ENCODE data around the gene CD7. TPM values are rescaled to one million over a fixed set of nuclear protein-coding genes. Genes with fewer than 3 reads are reported as not detected.
A peak's percentile ranks its signal among the peaks of the same experiment; 100 is the strongest.

The CD7 gene
- polyA plus RNA-seq, 3 donors, result 0.34 to 0.42 (median 0.40) TPM

- no peak for DNase-seq (ENCODE audit: extremely low read depth in 1 of 11, low read depth in 9 of 11, low spot score in 4 of 11)
These were observed 14.1 kb downstream of the CD7 start for GRCh38 chr17:82302991-82303943.

- no peak for DNase-seq (ENCODE audit: extremely low read depth in 1 of 11, low read depth in 9 of 11, low spot score in 4 of 11)
These were observed 14.8 kb downstream of the CD7 start for GRCh38 chr17:82302568-82302963.

GRCh38 chr17:82301916-82302567 is 15.4 kb downstream of the CD7 start:
- no peak for DNase-seq (ENCODE audit: extremely low read depth in 1 of 11, low read depth in 9 of 11, low spot score in 4 of 11)

- no peak for DNase-seq (ENCODE audit: extremely low read depth in 1 of 11, low read depth in 9 of 11, low spot score in 4 of 11)
These were observed 16.0 kb downstream of the CD7 start for GRCh38 chr17:82301300-82301915.

- peak in 4 of 11 donors; percentile 44 to 59 (median 46) for DNase-seq (ENCODE audit: extremely low read depth in 1 of 11, low read depth in 9 of 11, low spot score in 4 of 11)
These were observed 16.6 kb downstream of the CD7 start for GRCh38 chr17:82300707-82301270.

GRCh38 chr17:82300228-82300627 is 17.2 kb downstream of the CD7 start:
- no peak for DNase-seq (ENCODE audit: extremely low read depth in 1 of 11, low read depth in 9 of 11, low spot score in 4 of 11)

- no peak for DNase-seq (ENCODE audit: extremely low read depth in 1 of 11, low read depth in 9 of 11, low spot score in 4 of 11)
These were observed 18.0 kb downstream of the CD7 start for GRCh38 chr17:82299452-82299851.

- DNase-seq (ENCODE audit: extremely low read depth in 1 of 11, low read depth in 9 of 11, low spot score in 4 of 11), result no peak
These were observed 18.6 kb downstream of the CD7 start for GRCh38 chr17:82298538-82299421.

- peak in 3 of 11 donors; percentile 33 to 43 (median 40) for DNase-seq (ENCODE audit: extremely low read depth in 1 of 11, low read depth in 9 of 11, low spot score in 4 of 11)
These were observed 19.5 kb downstream of the CD7 start for GRCh38 chr17:82297714-82298537.

- DNase-seq (ENCODE audit: extremely low read depth in 1 of 11, low read depth in 9 of 11, low spot score in 4 of 11), result no peak
These were observed 20.1 kb downstream of the CD7 start for GRCh38 chr17:82297280-82297713.

GRCh38 chr17:82296511-82297279 is 20.7 kb downstream of the CD7 start:
- DNase-seq (ENCODE audit: extremely low read depth in 1 of 11, low read depth in 9 of 11, low spot score in 4 of 11), result no peak

GRCh38 chr17:82295472-82295814 is 22.0 kb downstream of the CD7 start:
- DNase-seq (ENCODE audit: extremely low read depth in 1 of 11, low read depth in 9 of 11, low spot score in 4 of 11), result no peak

GRCh38 chr17:82294064-82294773 is 23.2 kb downstream of the CD7 start:
- DNase-seq (ENCODE audit: extremely low read depth in 1 of 11, low read depth in 9 of 11, low spot score in 4 of 11), result no peak

- DNase-seq (ENCODE audit: extremely low read depth in 1 of 11, low read depth in 9 of 11, low spot score in 4 of 11), result peak; percentile 87 to 97 (median 94)
These were observed 24.9 kb downstream of the CD7 start for GRCh38 chr17:82292251-82293154.

GRCh38 chr17:82291582-82292250 is 25.7 kb downstream of the CD7 start:
- DNase-seq (ENCODE audit: extremely low read depth in 1 of 11, low read depth in 9 of 11, low spot score in 4 of 11), result no peak

Data from renal cortex interstitium (tissue), 11 donors.